K562 (cell line): ENCODE measurements around the gene SLC49A3. TPM values are rescaled to one million over a fixed set of nuclear protein-coding genes. Genes with fewer than 3 reads are reported as not detected.

ENCODE experiments used
- ATAC-seq: fragments of 200-7000 bp; cut with Tn5 transposase; 3 replicates; pipeline ENCODE4 v1.9.1; 2020; ENCODE audit warnings: moderate library complexity
- BruUV-seq: library from RNA; stranded (reverse); fragments of 400-500 nt; replicated peaks from 2 replicates; lab custom pipeline; 2021; lab: Mats Ljungman, UMichigan
- CTCF ChIA-PET: fragments of 300-600 bp; formaldehyde crosslinking; extraction: SDS; loops from one replicate; lab custom pipeline; 2021; ENCODE audit warnings: low intra/inter-chr PET ratio; lab: Yijun Ruan, JAX
- POLR2A ChIA-PET: fragments of 300-600, 350-650 bp; sonication (Branson Sonifier 250); formaldehyde crosslinking; extraction: SDS; loops from one replicate; lab custom pipeline; 2021; ENCODE audit warnings: antibody characterized with exemption, inconsistent platforms; lab: Yijun Ruan, JAX
- DNase-seq, 4 experiments: peaks; one replicate each; pipeline versions ENCODE4 v3.0.0 to v3.0.0-alpha.2; 2011 to 2018; ENCODE audit warnings: low spot score in 3 of 4, mixed read lengths in 3 of 4; ENCODE audit errors: extremely low read depth in 1 of 4
- FAIRE-seq: peaks from 2 replicates; lab custom pipeline; 2011; peaks lifted over from hg19 to GRCh38; lab: Jason Lieb, UNC
- H2AFZ ChIP-seq: 2 replicates; pipeline ENCODE4 v1.6.0; 2011; ENCODE audit warnings: low read depth, low read length, control low read depth, inconsistent platforms
- H3K27ac ChIP-seq: fragments of 200-600 bp; 3 replicates; pipeline ENCODE4 v1.8.0; 2011; ENCODE audit warnings: low read depth, mild to moderate bottlenecking, control low read depth, inconsistent platforms, low read length, moderate library complexity, mixed read lengths; ENCODE audit errors: extremely low read depth
- H3K27me3 ChIP-seq, 2 experiments: fragments of 300-600 bp in 1 of 2; 2 replicates in 1 of 2; 3 replicates in 1 of 2; pipeline versions ENCODE4 v1.6.0 to v1.8.0; 2011; ENCODE audit warnings: inconsistent platforms in 2 of 2, low read length in 2 of 2, mild to moderate bottlenecking in 1 of 2, mixed read lengths in 1 of 2, moderate library complexity in 1 of 2; ENCODE audit not compliant: control insufficient read depth in 2 of 2, insufficient read depth in 2 of 2
- H3K36me3 ChIP-seq: fragments of 300-600 bp; 3 replicates; pipeline ENCODE4 v1.8.0; 2011; ENCODE audit warnings: mild to moderate bottlenecking, low read length, inconsistent platforms; ENCODE audit not compliant: control insufficient read depth, insufficient read depth
- H3K4me1 ChIP-seq, 2 experiments: fragments of 200-600 bp in 1 of 2; replicated peaks in 1 of 2; 2 replicates in 1 of 2; 3 replicates in 1 of 2; pipeline versions ENCODE4 v1.5.1 to v1.8.0; 2011; ENCODE audit warnings: inconsistent platforms in 2 of 2, low read length in 2 of 2, mild to moderate bottlenecking in 1 of 2, mixed read lengths in 1 of 2, moderate library complexity in 1 of 2; ENCODE audit not compliant: control insufficient read depth in 2 of 2, insufficient read depth in 2 of 2
- H3K4me2 ChIP-seq: 2 replicates; pipeline ENCODE4 v1.6.1; 2011; ENCODE audit warnings: low read length, control low read depth, inconsistent platforms, mixed read lengths; ENCODE audit not compliant: insufficient read depth
- H3K4me3 ChIP-seq: fragments of 200-600 bp; sonication (generic), shearing (Covaris generic); 2 replicates; pipeline ENCODE4 v1.5.1; 2016; ENCODE audit warnings: control low read depth, inconsistent platforms
- H3K79me2 ChIP-seq: fragments of 200-600 bp; 3 replicates; pipeline ENCODE4 v1.8.0; 2011; ENCODE audit warnings: low read length, inconsistent platforms; ENCODE audit not compliant: control insufficient read depth, insufficient read depth
- H3K9ac ChIP-seq, 2 experiments: 2 replicates each; pipeline versions ENCODE4 v1.6.0 to v1.6.1; 2011; ENCODE audit warnings: low read depth in 2 of 2, low read length in 2 of 2, control low read depth in 1 of 2, inconsistent platforms in 1 of 2, mild to moderate bottlenecking in 1 of 2, mixed read lengths in 1 of 2; ENCODE audit not compliant: insufficient read depth in 1 of 2
- H3K9me1 ChIP-seq: one replicate; pipeline ENCODE4 v1.6.0; 2011; ENCODE audit warnings: inconsistent platforms, mild to moderate bottlenecking, low read length, moderate library complexity; ENCODE audit not compliant: control insufficient read depth, insufficient read depth
- H3K9me3 ChIP-seq: replicated peaks from 2 replicates; pipeline ENCODE4 v1.5.1; 2011; ENCODE audit warnings: low read depth, low read length, inconsistent platforms; ENCODE audit not compliant: control insufficient read depth, insufficient read depth
- H4K20me1 ChIP-seq: replicated peaks from 2 replicates; pipeline ENCODE4 v1.6.1; 2011; ENCODE audit warnings: low read length, inconsistent platforms, mixed read lengths; ENCODE audit not compliant: control insufficient read depth, insufficient read depth
- ASH1L ChIP-seq: fragments of 450-650 bp; IDR thresholded peaks from 2 replicates; pipeline ENCODE4 v1.6.1; 2018; ENCODE audit warnings: borderline replicate concordance, mild to moderate bottlenecking, low read depth; ENCODE audit not compliant: partially characterized antibody
- CBX1 ChIP-seq: sonication (generic); IDR thresholded peaks from 2 replicates; pipeline ENCODE4 v1.6.1; 2016; ENCODE audit warnings: antibody characterized with exemption, low read depth, mild to moderate bottlenecking
- IRF2 ChIP-seq: sonication (generic); formaldehyde crosslinking; IDR thresholded peaks from 2 replicates; pipeline ENCODE4 v1.8.1; 2022; ENCODE audit warnings: mild to moderate bottlenecking, missing genetic modification reagents
- JUN ChIP-seq, 2 experiments: sonication (generic) in 1 of 2; formaldehyde crosslinking in 1 of 2; IDR thresholded peaks; 2 replicates each; pipeline versions ENCODE4 v1.6.1 to v1.8.0; 2012 to 2022; ENCODE audit warnings: borderline replicate concordance in 2 of 2, mild to moderate bottlenecking in 2 of 2, improper control_type of control experiment in 1 of 2, low read depth in 1 of 2, low read length in 1 of 2, missing genetic modification reagents in 1 of 2
- MLX ChIP-seq, 2 experiments: fragments of 450-650 bp in 1 of 2; sonication (generic) in 1 of 2; formaldehyde crosslinking; conservative IDR thresholded peaks; 2 replicates each; pipeline versions ENCODE4 v1.4.0 to v1.8.1; 2020 to 2022; ENCODE audit warnings: mild to moderate bottlenecking in 1 of 2, missing genetic modification reagents in 1 of 2
- POLR2A ChIP-seq: fragments of 450-650 bp; conservative IDR thresholded peaks from 2 replicates; pipeline ENCODE4 v1.6.1; 2016
- POLR2B ChIP-seq: fragments of 450-650 bp; IDR thresholded peaks from 2 replicates; pipeline ENCODE4 v1.6.1; 2018; ENCODE audit warnings: low read depth; ENCODE audit not compliant: partially characterized antibody
- TFAP4 ChIP-seq: sonication (generic); formaldehyde crosslinking; IDR thresholded peaks from 2 replicates; pipeline ENCODE4 v1.8.0; 2022; ENCODE audit warnings: missing genetic modification reagents, mild to moderate bottlenecking, moderate library complexity, borderline replicate concordance
- YY1 ChIP-seq, 3 experiments: IDR thresholded peaks; 2 replicates each; pipeline ENCODE4 v1.6.1; 2011; ENCODE audit warnings: low read length in 2 of 3, mild to moderate bottlenecking in 2 of 3, moderate library complexity in 2 of 3, borderline replicate concordance in 1 of 3, control low read depth in 1 of 3, low read depth in 1 of 3; ENCODE audit not compliant: insufficient read depth in 3 of 3, insufficient replicate concordance in 2 of 3, control insufficient read depth in 1 of 3, insufficient read length in 1 of 3; ENCODE audit errors: extremely low read depth in 1 of 3
- ZBTB34 ChIP-seq: fragments of 250-450 bp; sonication (Bioruptor Pico); IDR thresholded peaks from 2 replicates; pipeline ENCODE4 v1.8.0; 2021; ENCODE audit warnings: mild to moderate bottlenecking, moderate library complexity
- WGBS: fragments of 100-300 bp; shearing (Covaris generic); methylation state at CpG from one replicate; pipeline ENCODE4 v1.1.6; 2016; ENCODE audit warnings: low coverage, mixed read lengths; ENCODE audit not compliant: insufficient coverage; ENCODE audit errors: missing lambda C conversion rate; 5-methylcytosine and 5-hydroxymethylcytosine counted together
- in situ Hi-C: fragments of 300-500 bp; cut with MboI; formaldehyde crosslinking; loops from 4 replicates; pipeline ENCODE4 v1.15.0; 2018; ENCODE audit warnings: inconsistent platforms, mixed read lengths
- intact Hi-C: fragments of 100-400 bp; cut with micrococcal nuclease; formaldehyde crosslinking; loops from 2 replicates; pipeline ENCODE4 v1.14.2; 2022
- polyA plus RNA-seq, 8 experiments: library from polyadenylated mRNA; depleted of rRNA in 4 of 8; stranded (reverse) in 5 of 8; unstranded in 3 of 8; fragments of >200 nt; fragmentation: Nextera tagmentation in 2 of 8; fragmentation: Illumina TruSeq in 1 of 8; extraction: Ambion mirVana in 2 of 8; extraction: Trizol in 1 of 8; gene quantifications; 2 replicates each; pipeline versions ENCODE4 v1.2.1 to v1.2.3, GENCODE V29; 2011 to 2014; ENCODE audit warnings: inconsistent platforms in 1 of 8, missing spikeins in 1 of 8
- total RNA-seq, 7 experiments: library from RNA; depleted of rRNA in 6 of 7; stranded (reverse); fragments of >200 nt in 6 of 7; fragmentation: Illumina TruSeq in 2 of 7; extraction: Trizol in 2 of 7; gene quantifications; 2 replicates each; pipeline versions ENCODE4 v1.2.1 to v1.2.3, GENCODE V29; 2011 to 2021; ENCODE audit warnings: low replicate concordance in 1 of 7

SLC49A3 gene
- total and polyA plus RNA-seq, 9 of the 15 experiments (the other 6 are each of a cell fraction or from before 2014, with no cell fraction given) = 0.24 to 0.41 TPM; not detected in 7

DNA sequence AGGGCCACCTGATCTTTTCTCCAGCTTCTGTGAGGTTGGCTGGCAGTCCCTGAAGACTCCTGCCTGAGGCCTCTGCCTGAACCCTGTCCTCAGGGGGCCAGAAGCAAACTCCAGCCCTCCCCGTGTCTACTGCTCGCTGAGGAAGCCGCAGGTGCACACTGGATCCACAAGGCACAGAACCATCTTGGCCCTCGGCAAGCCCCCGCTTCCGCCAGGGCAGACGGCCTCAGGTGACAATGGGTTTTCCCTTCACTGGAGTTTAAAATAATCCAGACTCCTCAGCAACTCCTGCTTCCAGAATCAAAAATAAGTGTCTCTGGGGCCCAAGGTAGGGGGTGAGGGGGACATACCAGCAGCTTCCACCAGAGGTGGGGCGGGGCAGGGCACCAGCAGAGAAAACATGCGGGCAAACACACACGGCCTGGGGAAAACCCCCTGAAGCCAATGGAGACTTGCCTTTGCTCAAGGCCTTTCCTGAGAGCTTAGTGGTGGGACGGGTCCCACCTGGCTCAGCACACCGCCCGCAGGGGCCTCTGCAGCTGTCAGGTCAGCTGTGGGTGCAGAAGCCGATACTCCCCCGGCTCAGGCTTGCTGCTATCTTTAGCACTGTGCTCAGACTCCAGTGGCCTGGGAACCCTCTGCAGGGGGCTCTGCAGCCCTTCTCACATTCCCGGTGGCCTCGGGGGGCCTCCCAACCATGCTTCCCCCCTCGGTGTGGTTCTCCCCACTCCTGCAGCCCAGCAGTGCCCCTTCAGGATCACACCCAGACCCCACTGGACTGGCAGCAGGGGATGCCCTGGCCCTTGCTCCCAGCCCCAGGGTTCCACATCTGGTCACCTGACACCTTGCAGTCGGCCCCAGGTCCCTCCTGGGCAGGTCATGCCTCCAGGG lies 12.7 kb downstream of the SLC49A3 start (continued):
- TF ChIP-seq TFAP4 = peak; percentile 84
- TF ChIP-seq, all 486 proteins: peak for 9

DNA sequence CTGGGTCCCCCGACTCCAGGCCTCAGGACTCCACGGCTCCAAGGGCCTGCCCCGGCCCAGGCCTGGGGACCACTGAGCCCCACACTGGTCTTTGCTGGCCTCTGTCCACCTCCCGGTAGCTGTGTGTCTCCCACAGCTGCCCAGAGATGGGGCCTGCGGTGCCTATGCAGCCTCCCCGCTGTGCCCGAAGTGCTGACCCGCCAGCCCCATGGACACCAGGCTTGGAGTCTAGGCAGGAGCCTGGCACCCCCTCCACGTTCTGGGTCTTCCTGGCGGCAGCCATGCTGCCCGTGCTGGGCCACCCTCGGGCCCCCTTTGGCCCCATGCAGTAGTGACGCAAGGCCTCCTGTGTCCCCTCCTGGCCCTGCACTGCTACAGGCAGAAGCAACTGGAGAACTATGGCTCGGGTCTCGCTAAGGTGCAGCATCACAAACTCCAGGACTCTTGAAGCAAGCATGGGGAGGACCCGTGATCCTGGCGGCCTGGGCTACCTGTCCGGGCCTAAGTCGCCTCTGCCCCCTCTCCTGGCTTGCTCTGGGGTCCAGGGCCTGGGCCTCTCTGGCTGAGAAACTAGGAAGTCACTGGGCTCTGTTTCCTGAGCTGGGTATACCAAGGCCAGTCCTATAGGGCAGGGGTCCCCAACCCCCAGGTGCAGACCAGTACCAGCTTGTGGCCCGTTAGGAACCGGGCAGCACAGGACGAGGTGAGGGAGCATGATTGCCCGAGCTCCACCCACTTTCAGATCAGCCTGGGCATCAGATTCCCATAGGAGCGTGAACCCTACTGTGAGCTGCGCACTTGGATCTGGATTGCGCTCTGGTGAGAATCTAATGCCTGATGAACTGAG lies 13.7 kb downstream of the SLC49A3 start:
- WGBS = 59% methylated on average over 20 of the region's 26 CpGs
- Histone ChIP-seq H2AFZ (peak overlapping the region; percentile 88), H3K27me3 (no peaks in the 10 kb centered on the region), H3K4me3 (peak overlapping the region; percentile 97), H3K9ac (peak overlapping the region; percentile 95 to 96), H3K36me3 (peaks cover 32% of the 10 kb centered on the region), H4K20me1 (peaks cover 5% of the 10 kb centered on the region; the same call in 1 of the 2 replicates), H3K4me2 (peak overlapping the region; percentile 89), H3K27ac (peak overlapping the region; percentile 91), H3K9me3 (no peaks in the 10 kb centered on the region), H3K4me1 (peaks cover 10 to 69% of the 10 kb centered on the region in 2 experiments), H3K9me1 (no peaks in the 10 kb centered on the region), H3K79me2 (peaks cover 22% of the 10 kb centered on the region)
- BruUV-seq = no TSS peak
- ATAC-seq (peak; percentile 30), FAIRE-seq (no peak), DNase-seq (no peak)
- intact Hi-C loops = no loop called here
- CTCF ChIA-PET = no interaction called here
- POLR2A ChIA-PET = interaction anchor here (0.6 to 0.8 kb wide), 2 partner anchors 139 to 335 kb away, joined by 3 to 5 read pairs; no protein-coding TSS in a partner anchor
- in situ Hi-C loops = no loop called here
- TF ChIP-seq CBX1 = 0 out of 2 replicates have a peak, but pooled peaks have one; percentile 10
- TF ChIP-seq MLX (CRISPR knock-in tag; conservative IDR thresholded peaks at IDR 0.05) = 0 out of 4 replicates have a peak, but pooled peaks of 1 of the 2 experiments have one; percentile 38
- no peak for TF ChIP-seq POLR2A
- TF ChIP-seq IRF2 (CRISPR knock-in tag) = 0 out of 2 replicates have a peak, but pooled peaks have one; percentile 24
- TF ChIP-seq JUN (IDR thresholded peaks at IDR 0.05; ENCODE audit: borderline replicate concordance, low read depth, low read length) = no peak
- TF ChIP-seq JUN (CRISPR knock-in tag; IDR thresholded peaks at IDR 0.05; ENCODE audit: borderline replicate concordance) = no peak
- no peak for TF ChIP-seq POLR2B
- peak in 1 of 3 experiments; percentile 62 for TF ChIP-seq YY1 (IDR thresholded peaks at IDR 0.05; ENCODE audit: borderline replicate concordance in 1 of 3, control insufficient read depth in 1 of 3, extremely low read depth in 1 of 3, insufficient read depth in 3 of 3, insufficient read length in 1 of 3, insufficient replicate concordance in 2 of 3, low read depth in 1 of 3, low read length in 2 of 3)
- no peak for TF ChIP-seq ZBTB34 (CRISPR knock-in tag)
- TF ChIP-seq ASH1L = no peak
